ENCODE results near the gene FYB1.

The FYB1 gene

GRCh38 chr5:39213447-39214207, 5.7 kb downstream of the FYB1 start:
- Histone ChIP-seq H3K27me3 (ENCODE audit: control insufficient read depth, insufficient read depth, low read length) (no peaks in the 10 kb centered on the region), H3K9ac (ENCODE audit: low read length) (no peak overlapping the region), H3K4me1 (ENCODE audit: control insufficient read depth, insufficient read depth, low read length) (peaks cover 9% of the 10 kb centered on the region), H3K9me3 (ENCODE audit: control insufficient read depth, low read length) (no peaks in the 10 kb centered on the region), H3K36me3 (ENCODE audit: control insufficient read depth, insufficient read depth, low read length) (no peaks in the 10 kb centered on the region), H3K4me3 (ENCODE audit: low read length) (no peak overlapping the region)

GRCh38 chr5:39211773-39212172, 7.6 kb downstream of the FYB1 start:
- no peak overlapping the region for H3K4me3 ChIP-seq (ENCODE audit: low read length)
- H3K36me3 ChIP-seq (ENCODE audit: control insufficient read depth, insufficient read depth, low read length): no peaks in the 10 kb centered on the region
- no peaks in the 10 kb centered on the region for H3K9me3 ChIP-seq (ENCODE audit: control insufficient read depth, low read length)
- H3K27me3 ChIP-seq (ENCODE audit: control insufficient read depth, insufficient read depth, low read length): no peaks in the 10 kb centered on the region
- peaks cover 3% of the 10 kb centered on the region for H3K4me1 ChIP-seq (ENCODE audit: control insufficient read depth, insufficient read depth, low read length)
- H3K9ac ChIP-seq (ENCODE audit: low read length): no peak overlapping the region

- H3K4me3 ChIP-seq (ENCODE audit: low read length): no peak overlapping the region
- no peaks in the 10 kb centered on the region for H3K4me1 ChIP-seq (ENCODE audit: control insufficient read depth, insufficient read depth, low read length)
- no peaks in the 10 kb centered on the region for H3K36me3 ChIP-seq (ENCODE audit: control insufficient read depth, insufficient read depth, low read length)
- H3K9me3 ChIP-seq (ENCODE audit: control insufficient read depth, low read length): no peaks in the 10 kb centered on the region
- H3K27me3 ChIP-seq (ENCODE audit: control insufficient read depth, insufficient read depth, low read length): no peaks in the 10 kb centered on the region
- H3K9ac ChIP-seq (ENCODE audit: low read length): no peak overlapping the region
These were observed 9.4 kb downstream of the FYB1 start for GRCh38 chr5:39209924-39210323.

- Histone ChIP-seq H3K9me3 (ENCODE audit: control insufficient read depth, low read length) (no peaks in the 10 kb centered on the region), H3K27me3 (ENCODE audit: control insufficient read depth, insufficient read depth, low read length) (no peaks in the 10 kb centered on the region), H3K9ac (ENCODE audit: low read length) (no peak overlapping the region), H3K4me3 (ENCODE audit: low read length) (no peak overlapping the region), H3K4me1 (ENCODE audit: control insufficient read depth, insufficient read depth, low read length) (no peaks in the 10 kb centered on the region), H3K36me3 (ENCODE audit: control insufficient read depth, insufficient read depth, low read length) (no peaks in the 10 kb centered on the region)
These were observed 10.9 kb downstream of the FYB1 start for GRCh38 chr5:39208471-39208870.

- no peaks in the 10 kb centered on the region for H3K27me3 ChIP-seq (ENCODE audit: control insufficient read depth, insufficient read depth, low read length)
- H3K9ac ChIP-seq (ENCODE audit: low read length): no peak overlapping the region
- H3K9me3 ChIP-seq (ENCODE audit: control insufficient read depth, low read length): no peaks in the 10 kb centered on the region
- H3K36me3 ChIP-seq (ENCODE audit: control insufficient read depth, insufficient read depth, low read length): no peaks in the 10 kb centered on the region
- H3K4me3 ChIP-seq (ENCODE audit: low read length): no peak overlapping the region
- H3K4me1 ChIP-seq (ENCODE audit: control insufficient read depth, insufficient read depth, low read length): no peaks in the 10 kb centered on the region
These were observed 11.9 kb downstream of the FYB1 start for GRCh38 chr5:39207345-39208045.

GRCh38 chr5:39206630-39207321, 12.6 kb downstream of the FYB1 start:
- no peaks in the 10 kb centered on the region for H3K4me1 ChIP-seq (ENCODE audit: control insufficient read depth, insufficient read depth, low read length)
- H3K27me3 ChIP-seq (ENCODE audit: control insufficient read depth, insufficient read depth, low read length): no peaks in the 10 kb centered on the region
- no peaks in the 10 kb centered on the region for H3K9me3 ChIP-seq (ENCODE audit: control insufficient read depth, low read length)
- H3K4me3 ChIP-seq (ENCODE audit: low read length): no peak overlapping the region
- no peaks in the 10 kb centered on the region for H3K36me3 ChIP-seq (ENCODE audit: control insufficient read depth, insufficient read depth, low read length)
- H3K9ac ChIP-seq (ENCODE audit: low read length): no peak overlapping the region

GRCh38 chr5:39205550-39205949, 13.8 kb downstream of the FYB1 start:
- no peak overlapping the region for H3K4me3 ChIP-seq (ENCODE audit: low read length)
- no peak overlapping the region for H3K9ac ChIP-seq (ENCODE audit: low read length)
- no peaks in the 10 kb centered on the region for H3K36me3 ChIP-seq (ENCODE audit: control insufficient read depth, insufficient read depth, low read length)
- H3K27me3 ChIP-seq (ENCODE audit: control insufficient read depth, insufficient read depth, low read length): no peaks in the 10 kb centered on the region
- no peaks in the 10 kb centered on the region for H3K4me1 ChIP-seq (ENCODE audit: control insufficient read depth, insufficient read depth, low read length)
- H3K9me3 ChIP-seq (ENCODE audit: control insufficient read depth, low read length): no peaks in the 10 kb centered on the region

GRCh38 chr5:39203951-39204350, 15.4 kb downstream of the FYB1 start:
- Histone ChIP-seq H3K36me3 (ENCODE audit: control insufficient read depth, insufficient read depth, low read length) (no peaks in the 10 kb centered on the region), H3K4me3 (ENCODE audit: low read length) (no peak overlapping the region), H3K27me3 (ENCODE audit: control insufficient read depth, insufficient read depth, low read length) (no peaks in the 10 kb centered on the region), H3K9ac (ENCODE audit: low read length) (no peak overlapping the region), H3K4me1 (ENCODE audit: control insufficient read depth, insufficient read depth, low read length) (no peaks in the 10 kb centered on the region), H3K9me3 (ENCODE audit: control insufficient read depth, low read length) (no peaks in the 10 kb centered on the region)

GRCh38 chr5:39203275-39203922, 16.0 kb downstream of the FYB1 start:
- H3K36me3 ChIP-seq (ENCODE audit: control insufficient read depth, insufficient read depth, low read length): no peaks in the 10 kb centered on the region
- H3K4me1 ChIP-seq (ENCODE audit: control insufficient read depth, insufficient read depth, low read length): no peaks in the 10 kb centered on the region
- H3K27me3 ChIP-seq (ENCODE audit: control insufficient read depth, insufficient read depth, low read length): no peaks in the 10 kb centered on the region
- H3K9me3 ChIP-seq (ENCODE audit: control insufficient read depth, low read length): no peaks in the 10 kb centered on the region
- H3K4me3 ChIP-seq (ENCODE audit: low read length): no peak overlapping the region
- no peak overlapping the region for H3K9ac ChIP-seq (ENCODE audit: low read length)

- Histone ChIP-seq H3K27me3 (ENCODE audit: control insufficient read depth, insufficient read depth, low read length) (no peaks in the 10 kb centered on the region), H3K9me3 (ENCODE audit: control insufficient read depth, low read length) (no peaks in the 10 kb centered on the region), H3K36me3 (ENCODE audit: control insufficient read depth, insufficient read depth, low read length) (no peaks in the 10 kb centered on the region), H3K4me3 (ENCODE audit: low read length) (no peak overlapping the region), H3K9ac (ENCODE audit: low read length) (peak overlapping the region; percentile 17), H3K4me1 (ENCODE audit: control insufficient read depth, insufficient read depth, low read length) (no peaks in the 10 kb centered on the region)
These were observed 16.6 kb downstream of the FYB1 start for GRCh38 chr5:39202597-39203274.

GRCh38 chr5:39201781-39202596, 17.4 kb downstream of the FYB1 start:
- Histone ChIP-seq H3K36me3 (ENCODE audit: control insufficient read depth, insufficient read depth, low read length) (no peaks in the 10 kb centered on the region), H3K9me3 (ENCODE audit: control insufficient read depth, low read length) (no peaks in the 10 kb centered on the region), H3K4me3 (ENCODE audit: low read length) (no peak overlapping the region), H3K27me3 (ENCODE audit: control insufficient read depth, insufficient read depth, low read length) (no peaks in the 10 kb centered on the region), H3K9ac (ENCODE audit: low read length) (peak overlapping the region; percentile 17), H3K4me1 (ENCODE audit: control insufficient read depth, insufficient read depth, low read length) (no peaks in the 10 kb centered on the region)
